HepG2 (cell line): ENCODE results near the gene PSMB9. TPM values are rescaled to one million over a fixed set of nuclear protein-coding genes. Genes with fewer than 3 reads are reported as not detected.

Experiments used
- ARID2 ChIP-seq: sonication (generic); formaldehyde crosslinking; IDR thresholded peaks from 2 replicates; pipeline ENCODE4 v1.8.1; 2022; ENCODE audit warnings: mild to moderate bottlenecking, missing genetic modification reagents, borderline replicate concordance
- HHEX ChIP-seq: IDR thresholded peaks from 2 replicates; pipeline ENCODE4 v1.6.1; 2016; ENCODE audit warnings: control low read depth
- HOXA9 ChIP-seq: sonication (generic); formaldehyde crosslinking; IDR thresholded peaks from 2 replicates; pipeline ENCODE4 v1.8.1; 2022; ENCODE audit warnings: missing genetic modification reagents, mild to moderate bottlenecking, moderate library complexity, borderline replicate concordance
- MIER2 ChIP-seq: IDR thresholded peaks from 2 replicates; pipeline ENCODE4 v1.6.1; 2016; ENCODE audit warnings: missing biosample characterization, missing genetic modification reagents
- NKX3-1 ChIP-seq: sonication (generic); formaldehyde crosslinking; IDR thresholded peaks from 2 replicates; pipeline ENCODE4 v1.5.0; 2020; ENCODE audit warnings: missing genetic modification reagents
- SALL2 ChIP-seq: sonication (generic); formaldehyde crosslinking; IDR thresholded peaks from 2 replicates; pipeline ENCODE4 v1.8.1; 2023; ENCODE audit warnings: mild to moderate bottlenecking, missing genetic modification reagents, inconsistent platforms
- TEAD2 ChIP-seq: sonication (generic); formaldehyde crosslinking; IDR thresholded peaks from 2 replicates; pipeline ENCODE4 v1.9.0; 2021; ENCODE audit warnings: missing genetic modification reagents
- TP53 ChIP-seq: sonication (generic); formaldehyde crosslinking; conservative IDR thresholded peaks from 2 replicates; pipeline ENCODE4 v1.4.0; 2020; ENCODE audit warnings: missing genetic modification reagents
- ZKSCAN1 ChIP-seq: fragments of 150-350 bp; IDR thresholded peaks from 2 replicates; pipeline ENCODE4 v1.6.1; 2014; ENCODE audit warnings: low read length
- ZNF577 ChIP-seq: sonication (generic); formaldehyde crosslinking; IDR thresholded peaks from 2 replicates; pipeline ENCODE4 v1.4.0; 2020; ENCODE audit warnings: mild to moderate bottlenecking, low read depth, missing genetic modification reagents, borderline replicate concordance
- ZNF652 ChIP-seq: IDR thresholded peaks from 2 replicates; pipeline ENCODE4 v1.6.1; 2016; ENCODE audit warnings: low read depth, borderline replicate concordance
- ZNF768 ChIP-seq: sonication (generic); formaldehyde crosslinking; IDR thresholded peaks from 2 replicates; pipeline ENCODE4 v1.4.0; 2020; ENCODE audit warnings: missing genetic modification reagents
- ZNF891 ChIP-seq: sonication (generic); formaldehyde crosslinking; IDR thresholded peaks from 2 replicates; pipeline ENCODE4 v1.5.0; 2020; ENCODE audit warnings: mild to moderate bottlenecking, missing genetic modification reagents
- polyA plus RNA-seq, 8 experiments: library from polyadenylated mRNA; depleted of rRNA in 3 of 8; stranded (reverse) in 7 of 8; unstranded in 1 of 8; fragments of >200 nt; fragmentation: Illumina TruSeq in 4 of 8; extraction: Trizol in 4 of 8; gene quantifications; 2 replicates each; pipeline versions ENCODE4 v1.2.1 to v1.2.3, GENCODE V29; 2011 to 2016; ENCODE audit warnings: low read depth in 4 of 8, missing spikeins in 1 of 8, mixed read lengths in 1 of 8; ENCODE audit not compliant: insufficient read depth in 1 of 8
- total RNA-seq, 5 experiments: library from RNA; depleted of rRNA; stranded (reverse); fragments of >200 nt; fragmentation: Illumina TruSeq; extraction: Trizol; gene quantifications; 2 replicates each; pipeline ENCODE4 v1.2.3, GENCODE V29; 2016; ENCODE audit warnings: low read depth in 1 of 5
- TF ChIP-seq, protein P1 (sequence below): sonication (generic); formaldehyde crosslinking; IDR thresholded peaks from 2 replicates; pipeline ENCODE4 v1.4.0; 2020; ENCODE audit warnings: missing genetic modification reagents
- TF ChIP-seq, protein P2 (sequence below), 2 experiments: sonication (generic) in 1 of 2; formaldehyde crosslinking in 1 of 2; IDR thresholded peaks; 2 replicates each; pipeline versions ENCODE4 v1.6.1 to v1.9.0; 2014 to 2022; ENCODE audit warnings: antibody characterized with exemption in 1 of 2, borderline replicate concordance in 1 of 2, inconsistent platforms in 1 of 2, low read depth in 1 of 2, missing genetic modification reagents in 1 of 2
- TF ChIP-seq, protein P3 (sequence below): sonication (generic); formaldehyde crosslinking; IDR thresholded peaks from 2 replicates; pipeline ENCODE4 v1.4.0; 2020; ENCODE audit warnings: mild to moderate bottlenecking, missing genetic modification reagents
- TF ChIP-seq, protein P4 (sequence below): sonication (generic); formaldehyde crosslinking; IDR thresholded peaks from 2 replicates; pipeline ENCODE4 v1.4.0; 2020; ENCODE audit warnings: missing genetic modification reagents

Gene PSMB9
- total and polyA plus RNA-seq, 2 of the 13 experiments (the other 11 are each of a cell fraction or from before 2014, with no cell fraction given): 15.6 to 16.0 TPM

DNA sequence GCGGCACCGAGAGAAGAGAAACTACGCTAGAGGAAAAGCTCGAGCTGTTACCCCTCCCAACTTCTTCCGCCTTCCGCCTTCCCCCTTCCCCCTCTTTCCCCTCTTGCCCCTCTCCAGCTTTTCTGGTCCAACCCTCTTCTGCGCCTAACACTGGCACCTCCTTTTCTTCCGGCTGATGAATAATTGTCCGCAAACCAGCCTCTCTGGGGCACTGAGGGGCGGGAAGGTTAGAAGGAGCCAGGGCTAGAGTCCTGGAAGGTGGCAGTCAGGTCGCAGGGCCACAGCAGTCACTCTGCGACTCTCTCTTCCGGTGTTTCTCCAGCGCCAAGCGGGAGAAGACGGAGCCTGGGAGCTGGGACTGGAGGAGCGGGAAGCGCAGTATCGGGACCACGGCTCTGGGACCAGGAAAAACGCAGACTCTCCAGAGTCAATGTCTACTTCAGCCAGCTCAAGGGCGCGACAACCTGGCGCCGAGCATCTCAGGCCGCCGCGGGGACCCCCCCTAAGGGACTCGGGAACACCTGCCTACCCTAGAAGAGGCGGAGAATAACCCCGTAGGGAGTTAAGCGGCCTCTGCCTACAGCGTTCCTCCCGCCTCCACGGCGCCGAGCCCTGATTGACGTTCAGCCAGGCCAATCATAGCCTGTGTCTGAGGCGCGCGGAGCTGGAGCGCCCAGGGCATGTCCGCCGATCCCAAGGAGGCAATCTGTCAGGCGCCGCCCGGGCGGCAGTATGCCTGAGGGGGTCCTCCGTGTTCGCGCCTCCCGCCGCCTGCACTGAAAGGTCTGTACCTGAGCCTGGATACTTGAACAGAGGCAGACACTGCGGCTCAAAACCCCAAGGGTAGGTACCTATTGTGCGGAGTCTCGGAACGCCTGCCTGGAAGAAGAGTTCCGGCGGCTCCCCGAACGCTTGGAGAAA lies 40.4 kb downstream of the PSMB9 start (continued):
- TF ChIP-seq ZNF577 (CRISPR knock-in tag) (no peak), MIER2 (CRISPR knock-in tag) (0 out of 2 replicates have a peak, but pooled peaks have one; percentile 8), ARID2 (CRISPR knock-in tag) (0 out of 2 replicates have a peak, but pooled peaks have one; percentile 90), ZKSCAN1 (no peak), TP53 (CRISPR knock-in tag) (no peak), HHEX (no peak), HOXA9 (peak; percentile 44; the same call in 1 of the 2 replicates), ZNF768 (CRISPR knock-in tag) (peak; percentile 14; the same call in 1 of the 2 replicates), ZNF652 (CRISPR knock-in tag) (peak; percentile 68; the same call in 1 of the 2 replicates), ZNF891 (CRISPR knock-in tag) (peak; percentile 36; the same call in 1 of the 2 replicates), NKX3-1 (CRISPR knock-in tag) (no peak), TEAD2 (peak; percentile 52; the same call in 1 of the 2 replicates), SALL2 (CRISPR knock-in tag) (peak; percentile 41; the same call in 1 of the 2 replicates)
- TF ChIP-seq, protein P1, sequence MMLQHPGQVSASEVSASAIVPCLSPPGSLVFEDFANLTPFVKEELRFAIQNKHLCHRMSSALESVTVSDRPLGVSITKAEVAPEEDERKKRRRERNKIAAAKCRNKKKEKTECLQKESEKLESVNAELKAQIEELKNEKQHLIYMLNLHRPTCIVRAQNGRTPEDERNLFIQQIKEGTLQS: no peak
- TF ChIP-seq, protein P2, sequence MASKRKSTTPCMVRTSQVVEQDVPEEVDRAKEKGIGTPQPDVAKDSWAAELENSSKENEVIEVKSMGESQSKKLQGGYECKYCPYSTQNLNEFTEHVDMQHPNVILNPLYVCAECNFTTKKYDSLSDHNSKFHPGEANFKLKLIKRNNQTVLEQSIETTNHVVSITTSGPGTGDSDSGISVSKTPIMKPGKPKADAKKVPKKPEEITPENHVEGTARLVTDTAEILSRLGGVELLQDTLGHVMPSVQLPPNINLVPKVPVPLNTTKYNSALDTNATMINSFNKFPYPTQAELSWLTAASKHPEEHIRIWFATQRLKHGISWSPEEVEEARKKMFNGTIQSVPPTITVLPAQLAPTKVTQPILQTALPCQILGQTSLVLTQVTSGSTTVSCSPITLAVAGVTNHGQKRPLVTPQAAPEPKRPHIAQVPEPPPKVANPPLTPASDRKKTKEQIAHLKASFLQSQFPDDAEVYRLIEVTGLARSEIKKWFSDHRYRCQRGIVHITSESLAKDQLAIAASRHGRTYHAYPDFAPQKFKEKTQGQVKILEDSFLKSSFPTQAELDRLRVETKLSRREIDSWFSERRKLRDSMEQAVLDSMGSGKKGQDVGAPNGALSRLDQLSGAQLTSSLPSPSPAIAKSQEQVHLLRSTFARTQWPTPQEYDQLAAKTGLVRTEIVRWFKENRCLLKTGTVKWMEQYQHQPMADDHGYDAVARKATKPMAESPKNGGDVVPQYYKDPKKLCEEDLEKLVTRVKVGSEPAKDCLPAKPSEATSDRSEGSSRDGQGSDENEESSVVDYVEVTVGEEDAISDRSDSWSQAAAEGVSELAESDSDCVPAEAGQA (IDR thresholded peaks at IDR 0.05; ENCODE audit: low read depth): peak; percentile 42; the same call in 1 of the 2 replicates
- TF ChIP-seq, protein P2 (CRISPR knock-in tag; IDR thresholded peaks at IDR 0.05; ENCODE audit: borderline replicate concordance): no peak
- TF ChIP-seq, protein P3, sequence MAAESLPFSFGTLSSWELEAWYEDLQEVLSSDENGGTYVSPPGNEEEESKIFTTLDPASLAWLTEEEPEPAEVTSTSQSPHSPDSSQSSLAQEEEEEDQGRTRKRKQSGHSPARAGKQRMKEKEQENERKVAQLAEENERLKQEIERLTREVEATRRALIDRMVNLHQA (CRISPR knock-in tag): no peak
- TF ChIP-seq, protein P4, sequence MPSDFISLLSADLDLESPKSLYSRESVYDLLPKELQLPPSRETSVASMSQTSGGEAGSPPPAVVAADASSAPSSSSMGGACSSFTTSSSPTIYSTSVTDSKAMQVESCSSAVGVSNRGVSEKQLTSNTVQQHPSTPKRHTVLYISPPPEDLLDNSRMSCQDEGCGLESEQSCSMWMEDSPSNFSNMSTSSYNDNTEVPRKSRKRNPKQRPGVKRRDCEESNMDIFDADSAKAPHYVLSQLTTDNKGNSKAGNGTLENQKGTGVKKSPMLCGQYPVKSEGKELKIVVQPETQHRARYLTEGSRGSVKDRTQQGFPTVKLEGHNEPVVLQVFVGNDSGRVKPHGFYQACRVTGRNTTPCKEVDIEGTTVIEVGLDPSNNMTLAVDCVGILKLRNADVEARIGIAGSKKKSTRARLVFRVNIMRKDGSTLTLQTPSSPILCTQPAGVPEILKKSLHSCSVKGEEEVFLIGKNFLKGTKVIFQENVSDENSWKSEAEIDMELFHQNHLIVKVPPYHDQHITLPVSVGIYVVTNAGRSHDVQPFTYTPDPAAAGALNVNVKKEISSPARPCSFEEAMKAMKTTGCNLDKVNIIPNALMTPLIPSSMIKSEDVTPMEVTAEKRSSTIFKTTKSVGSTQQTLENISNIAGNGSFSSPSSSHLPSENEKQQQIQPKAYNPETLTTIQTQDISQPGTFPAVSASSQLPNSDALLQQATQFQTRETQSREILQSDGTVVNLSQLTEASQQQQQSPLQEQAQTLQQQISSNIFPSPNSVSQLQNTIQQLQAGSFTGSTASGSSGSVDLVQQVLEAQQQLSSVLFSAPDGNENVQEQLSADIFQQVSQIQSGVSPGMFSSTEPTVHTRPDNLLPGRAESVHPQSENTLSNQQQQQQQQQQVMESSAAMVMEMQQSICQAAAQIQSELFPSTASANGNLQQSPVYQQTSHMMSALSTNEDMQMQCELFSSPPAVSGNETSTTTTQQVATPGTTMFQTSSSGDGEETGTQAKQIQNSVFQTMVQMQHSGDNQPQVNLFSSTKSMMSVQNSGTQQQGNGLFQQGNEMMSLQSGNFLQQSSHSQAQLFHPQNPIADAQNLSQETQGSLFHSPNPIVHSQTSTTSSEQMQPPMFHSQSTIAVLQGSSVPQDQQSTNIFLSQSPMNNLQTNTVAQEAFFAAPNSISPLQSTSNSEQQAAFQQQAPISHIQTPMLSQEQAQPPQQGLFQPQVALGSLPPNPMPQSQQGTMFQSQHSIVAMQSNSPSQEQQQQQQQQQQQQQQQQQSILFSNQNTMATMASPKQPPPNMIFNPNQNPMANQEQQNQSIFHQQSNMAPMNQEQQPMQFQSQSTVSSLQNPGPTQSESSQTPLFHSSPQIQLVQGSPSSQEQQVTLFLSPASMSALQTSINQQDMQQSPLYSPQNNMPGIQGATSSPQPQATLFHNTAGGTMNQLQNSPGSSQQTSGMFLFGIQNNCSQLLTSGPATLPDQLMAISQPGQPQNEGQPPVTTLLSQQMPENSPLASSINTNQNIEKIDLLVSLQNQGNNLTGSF (CRISPR knock-in tag): no peak
